Measurements from ENCODE around the gene ZNF717. TPM values are rescaled to one million over a fixed set of nuclear protein-coding genes. Genes with fewer than 3 reads are reported as not detected.

The ZNF717 gene
- total RNA-seq, 1 experiment from 2014 or later, result 9.3 TPM

Other genes starting within 250 kb of the ZNF717 start
- not detected in 2 replicates for gene FRG2C, start 121.2 kb downstream of the ZNF717 start, total RNA-seq (2014; rRNA removed; shearing (Covaris generic))

Data from SJCRH30 (cell line).